Ishikawa (cell line): ENCODE measurements around the gene PDE4D.

Source experiments
- CEBPB ChIP-seq: IDR thresholded peaks from 2 replicates; pipeline ENCODE4 v1.6.1; 2012
- CREB1 ChIP-seq: IDR thresholded peaks from 2 replicates; pipeline ENCODE4 v1.6.1; 2012; ENCODE audit warnings: low read depth
- EGR1 ChIP-seq: IDR thresholded peaks from 2 replicates; pipeline ENCODE4 v1.6.1; 2012
- EP300 ChIP-seq: IDR thresholded peaks from 2 replicates; pipeline ENCODE4 v1.6.1; 2012; ENCODE audit warnings: borderline replicate concordance
- FOXM1 ChIP-seq: IDR thresholded peaks from 2 replicates; pipeline ENCODE4 v1.6.1; 2012; ENCODE audit warnings: low read depth, borderline replicate concordance
- MAX ChIP-seq: IDR thresholded peaks from 2 replicates; pipeline ENCODE4 v1.6.1; 2012
- NFIC ChIP-seq: IDR thresholded peaks from 2 replicates; pipeline ENCODE4 v1.6.1; 2012
- RAD21 ChIP-seq: IDR thresholded peaks from 2 replicates; pipeline ENCODE4 v1.6.1; 2012; ENCODE audit warnings: low read depth
- REST ChIP-seq: IDR thresholded peaks from 2 replicates; pipeline ENCODE4 v1.6.1; 2012; ENCODE audit warnings: low read depth, mild to moderate bottlenecking
- TAF1 ChIP-seq: IDR thresholded peaks from 2 replicates; pipeline ENCODE4 v1.6.1; 2012; ENCODE audit warnings: low read depth, mild to moderate bottlenecking
- TCF12 ChIP-seq: IDR thresholded peaks from 2 replicates; pipeline ENCODE4 v1.6.1; 2012; ENCODE audit warnings: low read depth
- TEAD4 ChIP-seq: IDR thresholded peaks from 2 replicates; pipeline ENCODE4 v1.6.1; 2012
- USF1 ChIP-seq: IDR thresholded peaks from 2 replicates; pipeline ENCODE4 v1.6.1; 2012
- YY1 ChIP-seq: IDR thresholded peaks from 2 replicates; pipeline ENCODE4 v1.6.1; 2012; ENCODE audit warnings: low read depth
- ZBTB7A ChIP-seq: IDR thresholded peaks from 2 replicates; pipeline ENCODE4 v1.6.1; 2012; ENCODE audit warnings: low read depth

Gene PDE4D

GRCh38 chr5:59487068-59487686, 406.3 kb downstream of the PDE4D start:
- no peak for TF ChIP-seq TEAD4
- TF ChIP-seq ZBTB7A: no peak
- no peak for TF ChIP-seq FOXM1
- TF ChIP-seq EGR1: no peak
- no peak for TF ChIP-seq REST
- TF ChIP-seq NFIC: no peak
- TF ChIP-seq TCF12: no peak
- no peak for TF ChIP-seq RAD21
- no peak for TF ChIP-seq TAF1
- no peak for TF ChIP-seq CREB1

- TF ChIP-seq CREB1: no peak
- TF ChIP-seq YY1: no peak
- TF ChIP-seq USF1: no peak
- TF ChIP-seq RAD21: no peak
- no peak for TF ChIP-seq TAF1
- no peak for TF ChIP-seq EGR1
- no peak for TF ChIP-seq NFIC
Observed at GRCh38 chr5:59486508-59486907, 407.0 kb downstream of the PDE4D start.

- TF ChIP-seq YY1 (no peak), MAX (no peak), TAF1 (no peak), EP300 (no peak), FOXM1 (no peak), CREB1 (no peak), CEBPB (no peak), RAD21 (no peak), ZBTB7A (no peak), TCF12 (no peak), REST (no peak)
Observed at GRCh38 chr5:59485629-59486439, 407.7 kb downstream of the PDE4D start.

- no peak for TF ChIP-seq MAX
- TF ChIP-seq YY1: no peak
- no peak for TF ChIP-seq REST
- TF ChIP-seq TAF1: no peak
- no peak for TF ChIP-seq NFIC
- no peak for TF ChIP-seq RAD21
- no peak for TF ChIP-seq CEBPB
Observed at GRCh38 chr5:59485107-59485506, 408.4 kb downstream of the PDE4D start.

GRCh38 chr5:59484618-59485017, 408.9 kb downstream of the PDE4D start:
- TF ChIP-seq TCF12: no peak
- no peak for TF ChIP-seq NFIC
- TF ChIP-seq CEBPB: no peak
- no peak for TF ChIP-seq USF1
- TF ChIP-seq EGR1: no peak
- TF ChIP-seq REST: no peak
- no peak for TF ChIP-seq ZBTB7A
- TF ChIP-seq FOXM1: no peak
- TF ChIP-seq RAD21: no peak
- no peak for TF ChIP-seq EP300
- TF ChIP-seq CREB1: no peak
